H9 (cell line): Measurements from ENCODE around the gene LACTB. TPM values are rescaled to one million over a fixed set of nuclear protein-coding genes. Genes with fewer than 3 reads are reported as not detected.
"Not testable (repeated sequence)": the region's sequence is repeated elsewhere in the genome, so short reads cannot be mapped to it uniquely, and the experiment has no call there.

ENCODE experiments used
- DNase-seq: peaks from one replicate; pipeline ENCODE4 v3.0.0-alpha.2; 2017
- H2AFZ ChIP-seq: one replicate; pipeline ENCODE4 v1.6.1; 2013; ENCODE audit warnings: mild to moderate bottlenecking, low read length, control low read depth, moderate library complexity
- H2AK5ac ChIP-seq: 2 replicates; pipeline ENCODE4 v1.6.1; 2013; ENCODE audit warnings: low read length, control low read depth, mixed read lengths; ENCODE audit not compliant: insufficient read length
- H2BK120ac ChIP-seq: one replicate; pipeline ENCODE4 v1.6.1; 2013; ENCODE audit warnings: low read depth, mild to moderate bottlenecking, low read length, control low read depth, inconsistent platforms; ENCODE audit not compliant: poor library complexity, severe bottlenecking
- H2BK12ac ChIP-seq: 2 replicates; pipeline ENCODE4 v1.6.1; 2013; ENCODE audit warnings: low read length, control low read depth, mixed read lengths, low read depth; ENCODE audit not compliant: insufficient read length
- H2BK15ac ChIP-seq: 2 replicates; pipeline ENCODE4 v1.6.1; 2013; ENCODE audit warnings: low read depth, low read length, control low read depth
- H2BK20ac ChIP-seq: one replicate; pipeline ENCODE4 v1.6.1; 2013; ENCODE audit warnings: low read depth, mild to moderate bottlenecking, low read length, control low read depth, inconsistent platforms; ENCODE audit not compliant: poor library complexity, severe bottlenecking
- H2BK5ac ChIP-seq: 2 replicates; pipeline ENCODE4 v1.6.1; 2013; ENCODE audit warnings: low read length, control low read depth, mixed read lengths; ENCODE audit not compliant: insufficient read length
- H3K14ac ChIP-seq: 2 replicates; pipeline ENCODE4 v1.6.1; 2013; ENCODE audit warnings: low read length, control low read depth; ENCODE audit not compliant: insufficient read depth
- H3K18ac ChIP-seq: 2 replicates; pipeline ENCODE4 v1.6.1; 2013; ENCODE audit warnings: low read depth, mild to moderate bottlenecking, mixed read lengths, low read length, control low read depth; ENCODE audit not compliant: insufficient read length
- H3K23ac ChIP-seq: 2 replicates; pipeline ENCODE4 v1.6.1; 2013; ENCODE audit warnings: low read length, control low read depth, mixed read lengths, low read depth; ENCODE audit not compliant: insufficient read length
- H3K23me2 ChIP-seq: 2 replicates; pipeline ENCODE4 v1.6.1; 2013; ENCODE audit warnings: low read depth, mild to moderate bottlenecking, mixed read lengths, low read length, control low read depth; ENCODE audit not compliant: insufficient read length, poor library complexity, severe bottlenecking
- H3K27ac ChIP-seq: 2 replicates; pipeline ENCODE4 v1.5.1; 2013; ENCODE audit warnings: low read length, control low read depth, mixed read lengths, low read depth; ENCODE audit not compliant: insufficient read length
- H3K27me3 ChIP-seq: 2 replicates; pipeline ENCODE4 v1.6.1; 2013; ENCODE audit warnings: low read length, control low read depth, inconsistent platforms; ENCODE audit not compliant: insufficient read depth
- H3K4ac ChIP-seq: 2 replicates; pipeline ENCODE4 v1.6.1; 2013; ENCODE audit warnings: low read depth, mild to moderate bottlenecking, control low read depth, inconsistent platforms, low read length, moderate library complexity
- H3K4me1 ChIP-seq: 2 replicates; pipeline ENCODE4 v1.6.1; 2013; ENCODE audit warnings: low read length, control low read depth, inconsistent platforms; ENCODE audit not compliant: insufficient read depth
- H3K4me2 ChIP-seq: 2 replicates; pipeline ENCODE4 v1.6.1; 2013; ENCODE audit warnings: low read length, control low read depth, mixed read lengths; ENCODE audit not compliant: insufficient read length, insufficient read depth
- H3K56ac ChIP-seq: 2 replicates; pipeline ENCODE4 v1.6.1; 2013; ENCODE audit warnings: low read depth, mild to moderate bottlenecking, mixed read lengths, low read length, control low read depth; ENCODE audit not compliant: insufficient read length
- H3K79me1 ChIP-seq: 2 replicates; pipeline ENCODE4 v1.6.1; 2013; ENCODE audit warnings: low read depth, mild to moderate bottlenecking, moderate library complexity, low read length, control low read depth, inconsistent platforms; ENCODE audit not compliant: insufficient read depth, poor library complexity, severe bottlenecking
- H3K79me2 ChIP-seq: 2 replicates; pipeline ENCODE4 v1.6.1; 2013; ENCODE audit warnings: low read length, control low read depth, inconsistent platforms; ENCODE audit not compliant: insufficient read depth
- H3K9ac ChIP-seq: 2 replicates; pipeline ENCODE4 v1.6.1; 2013; ENCODE audit warnings: low read length, control low read depth, mixed read lengths; ENCODE audit not compliant: insufficient read length; ENCODE audit errors: extremely low read depth
- H3K9me3 ChIP-seq: one replicate; pipeline ENCODE4 v1.6.1; 2013; ENCODE audit warnings: low read depth, low read length, inconsistent platforms; ENCODE audit not compliant: control insufficient read depth
- H3T11ph ChIP-seq: one replicate; pipeline ENCODE4 v1.6.1; 2013; ENCODE audit warnings: mild to moderate bottlenecking, low read length, control low read depth, inconsistent platforms
- H4K20me1 ChIP-seq: one replicate; pipeline ENCODE4 v1.6.1; 2013; ENCODE audit not compliant: control insufficient read depth, insufficient read length, insufficient read depth
- H4K5ac ChIP-seq: 2 replicates; pipeline ENCODE4 v1.6.1; 2013; ENCODE audit warnings: low read depth, mild to moderate bottlenecking, mixed read lengths, low read length, control low read depth; ENCODE audit not compliant: insufficient read length
- H4K8ac ChIP-seq: replicated peaks from 2 replicates; pipeline ENCODE4 v1.6.1; 2013; ENCODE audit warnings: low read length, control low read depth, mixed read lengths, low read depth; ENCODE audit not compliant: insufficient read length
- H4K91ac ChIP-seq: 2 replicates; pipeline ENCODE4 v1.6.1; 2013; ENCODE audit warnings: low read depth, mild to moderate bottlenecking, moderate library complexity, mixed read lengths, low read length, control low read depth; ENCODE audit not compliant: insufficient read length
- H3K27ac Mint-ChIP-seq, 3 experiments: 2 replicates in 2 of 3; 3 replicates in 1 of 3; pipeline ENCODE4 v1.8.0; 2020 to 2021; ENCODE audit warnings: mixed read lengths in 3 of 3, mild to moderate bottlenecking in 1 of 3, moderate library complexity in 1 of 3
- H3K27me3 Mint-ChIP-seq: 2 replicates; pipeline ENCODE4 v1.8.0; 2021; ENCODE audit warnings: low read depth, mild to moderate bottlenecking, moderate library complexity, mixed read lengths
- H3K36me3 Mint-ChIP-seq, 3 experiments: 2 replicates in 2 of 3; 3 replicates in 1 of 3; pipeline ENCODE4 v1.8.0; 2020 to 2021; ENCODE audit warnings: low read depth in 3 of 3, mixed read lengths in 3 of 3; ENCODE audit not compliant: insufficient read depth in 1 of 3
- H3K4me1 Mint-ChIP-seq, 2 experiments: 2 replicates each; pipeline ENCODE4 v1.8.0; 2020; ENCODE audit warnings: mixed read lengths in 2 of 2
- H3K4me3 Mint-ChIP-seq, 2 experiments: 2 replicates in 1 of 2; 3 replicates in 1 of 2; pipeline ENCODE4 v1.8.0; 2020 to 2021; ENCODE audit warnings: mild to moderate bottlenecking in 2 of 2, mixed read lengths in 2 of 2, moderate library complexity in 1 of 2
- H3K9me3 Mint-ChIP-seq, 2 experiments: 2 replicates in 1 of 2; 3 replicates in 1 of 2; pipeline ENCODE4 v1.8.0; 2020; ENCODE audit warnings: mild to moderate bottlenecking in 2 of 2, mixed read lengths in 2 of 2, moderate library complexity in 1 of 2
- WGBS: extraction: QIAGEN DNeasy Blood & Tissue Kit; methylation state at CpG from one replicate; pipeline ENCODE4 v1.1.7; 2013; ENCODE audit warnings: missing lambda C conversion rate, low lambda C conversion rate, mixed read lengths; ENCODE audit not compliant: insufficient read length; ENCODE audit errors: extremely low coverage; 5-methylcytosine and 5-hydroxymethylcytosine counted together
- total RNA-seq: library from RNA; stranded (reverse); gene quantifications from 2 replicates; pipeline ENCODE4 v1.2.1, GENCODE V29; 2021

Gene LACTB
- total RNA-seq, 1 experiment from 2014 or later, result 10.3 TPM

- H4K8ac ChIP-seq, H3K27me3 Mint-ChIP-seq, H3K4ac ChIP-seq, H2BK15ac ChIP-seq, H2BK5ac ChIP-seq, H3K23ac ChIP-seq, H3K4me1 Mint-ChIP-seq, H3K4me3 Mint-ChIP-seq, H3K79me2 ChIP-seq, H3K23me2 ChIP-seq, H3K27ac ChIP-seq, H3K4me2 ChIP-seq, H3K27ac Mint-ChIP-seq, H2BK120ac ChIP-seq, H4K20me1 ChIP-seq, H3K18ac ChIP-seq, H3K14ac ChIP-seq, H3T11ph ChIP-seq, DNase-seq, H3K9me3 ChIP-seq, H3K79me1 ChIP-seq, H3K56ac ChIP-seq, H4K5ac ChIP-seq, H2BK20ac ChIP-seq, H3K27me3 ChIP-seq, H2AFZ ChIP-seq, H2AK5ac ChIP-seq, H2BK12ac ChIP-seq, H4K91ac ChIP-seq, H3K9ac ChIP-seq, H3K4me1 ChIP-seq: not testable (repeated sequence)
- peaks cover 0 to 20% (median 3%) of the 10 kb centered on the region in 3 experiments; a peak in 3 of 7 replicates for H3K36me3 Mint-ChIP-seq
- H3K9me3 Mint-ChIP-seq, result peaks cover 8 to 17% of the 10 kb centered on the region in 2 experiments; a peak in 4 of 5 replicates
- WGBS, result no CpG with 5 or more reads among the region's 5 CpGs
Measured at GRCh38 chr15:63099581-63099980, 22.1 kb upstream of the LACTB start.
